ENCODE data around the gene TUBGCP3.

GRCh38 chr13:112466132-112467058 is 121.6 kb downstream of the TUBGCP3 start:
- TF ChIP-seq, protein P1, sequence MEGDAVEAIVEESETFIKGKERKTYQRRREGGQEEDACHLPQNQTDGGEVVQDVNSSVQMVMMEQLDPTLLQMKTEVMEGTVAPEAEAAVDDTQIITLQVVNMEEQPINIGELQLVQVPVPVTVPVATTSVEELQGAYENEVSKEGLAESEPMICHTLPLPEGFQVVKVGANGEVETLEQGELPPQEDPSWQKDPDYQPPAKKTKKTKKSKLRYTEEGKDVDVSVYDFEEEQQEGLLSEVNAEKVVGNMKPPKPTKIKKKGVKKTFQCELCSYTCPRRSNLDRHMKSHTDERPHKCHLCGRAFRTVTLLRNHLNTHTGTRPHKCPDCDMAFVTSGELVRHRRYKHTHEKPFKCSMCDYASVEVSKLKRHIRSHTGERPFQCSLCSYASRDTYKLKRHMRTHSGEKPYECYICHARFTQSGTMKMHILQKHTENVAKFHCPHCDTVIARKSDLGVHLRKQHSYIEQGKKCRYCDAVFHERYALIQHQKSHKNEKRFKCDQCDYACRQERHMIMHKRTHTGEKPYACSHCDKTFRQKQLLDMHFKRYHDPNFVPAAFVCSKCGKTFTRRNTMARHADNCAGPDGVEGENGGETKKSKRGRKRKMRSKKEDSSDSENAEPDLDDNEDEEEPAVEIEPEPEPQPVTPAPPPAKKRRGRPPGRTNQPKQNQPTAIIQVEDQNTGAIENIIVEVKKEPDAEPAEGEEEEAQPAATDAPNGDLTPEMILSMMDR (IDR thresholded peaks at IDR 0.05) = no peak
- no peak for TF ChIP-seq POLR2A (IDR thresholded peaks at IDR 0.05)

Measured in tibial nerve (tissue), 3 donors.